SK-N-SH (cell line): ENCODE measurements around the gene CEP70. TPM values are rescaled to one million over a fixed set of nuclear protein-coding genes. Genes with fewer than 3 reads are reported as not detected.
A peak's percentile ranks its signal among the peaks of the same experiment; 100 is the strongest.

Experiments
- CTCF ChIA-PET: fragments of 300-600, 350-600 bp; formaldehyde crosslinking; extraction: SDS; loops from one replicate; lab custom pipeline; 2021; lab: Yijun Ruan, JAX
- POLR2A ChIA-PET: fragments of 350-600 bp; sonication (Branson Sonifier 250); formaldehyde crosslinking; extraction: SDS; loops from one replicate; lab custom pipeline; 2020; ENCODE audit warnings: antibody characterized with exemption, inconsistent platforms; lab: Yijun Ruan, JAX
- DNase-seq: peaks from one replicate; pipeline ENCODE4 v3.0.0; 2012
- H2AFZ ChIP-seq: fragments of 200-600 bp; sonication (generic); 2 replicates; pipeline ENCODE4 v1.8.1; 2016; ENCODE audit warnings: antibody characterized with exemption, mild to moderate bottlenecking, low read depth
- H3F3A ChIP-seq: fragments of 200-600 bp; sonication (generic); replicated peaks from 2 replicates; pipeline ENCODE3; 2016; ENCODE audit warnings: antibody characterized with exemption, mild to moderate bottlenecking; ENCODE audit not compliant: insufficient read depth
- H3K27ac ChIP-seq, 2 experiments: fragments of 200-500 bp in 1 of 2; fragments of 200-600 bp in 1 of 2; sonication (Bioruptor generic) in 1 of 2; sonication (generic), shearing (Covaris generic) in 1 of 2; 2 replicates each; pipeline versions ENCODE4 v1.5.1 to v1.6.1; 2014 to 2016; ENCODE audit warnings: low read depth in 2 of 2, inconsistent platforms in 1 of 2, low read length in 1 of 2, mild to moderate bottlenecking in 1 of 2, mixed read lengths in 1 of 2
- H3K27me3 ChIP-seq: fragments of 200-600 bp; sonication (generic), shearing (Covaris generic); 2 replicates; pipeline ENCODE4 v1.6.1; 2016; ENCODE audit warnings: mixed run types; ENCODE audit not compliant: insufficient read depth
- H3K36me3 ChIP-seq, 2 experiments: fragments of 200-500 bp in 1 of 2; fragments of 200-600 bp in 1 of 2; sonication (Bioruptor generic) in 1 of 2; sonication (generic) in 1 of 2; replicated peaks in 1 of 2; 2 replicates each; pipeline versions ENCODE3 to v1.5.1; 2014 to 2016; ENCODE audit warnings: low read length in 1 of 2, mild to moderate bottlenecking in 1 of 2; ENCODE audit not compliant: insufficient read depth in 2 of 2, control insufficient read depth in 1 of 2
- H3K4me1 ChIP-seq, 2 experiments: fragments of 200-500 bp in 1 of 2; fragments of 200-600 bp in 1 of 2; sonication (Bioruptor generic) in 1 of 2; sonication (generic), shearing (Covaris generic) in 1 of 2; 2 replicates each; pipeline versions ENCODE4 v1.5.1 to v1.6.1; 2014 to 2016; ENCODE audit warnings: low read depth in 1 of 2, low read length in 1 of 2, mixed run types in 1 of 2; ENCODE audit not compliant: insufficient read depth in 2 of 2, control insufficient read depth in 1 of 2
- H3K4me2 ChIP-seq: fragments of 200-600 bp; sonication (generic), shearing (Covaris generic); 2 replicates; pipeline ENCODE4 v1.6.1; 2017; ENCODE audit warnings: mixed run types
- H3K4me3 ChIP-seq, 2 experiments: fragments of 200-500 bp in 1 of 2; fragments of 200-600 bp in 1 of 2; sonication (Bioruptor generic) in 1 of 2; sonication (generic), shearing (Covaris generic) in 1 of 2; 2 replicates each; pipeline versions ENCODE4 v1.5.1 to v1.8.1; 2014 to 2016; ENCODE audit warnings: low read depth in 2 of 2, inconsistent platforms in 1 of 2, low read length in 1 of 2, mild to moderate bottlenecking in 1 of 2, mixed read lengths in 1 of 2, moderate library complexity in 1 of 2
- H3K79me2 ChIP-seq: fragments of 200-600 bp; sonication (generic); 2 replicates; pipeline ENCODE4 v1.8.1; 2017; ENCODE audit warnings: mild to moderate bottlenecking; ENCODE audit not compliant: insufficient read depth
- H3K9ac ChIP-seq: fragments of 200-600 bp; sonication (generic); 2 replicates; pipeline ENCODE4 v1.6.1; 2017; ENCODE audit warnings: mixed run types
- H3K9me2 ChIP-seq: fragments of 200-600 bp; sonication (generic); 2 replicates; pipeline ENCODE4 v1.6.1; 2017; ENCODE audit warnings: mixed run types
- H3K9me3 ChIP-seq: fragments of 200-600 bp; sonication (generic); 2 replicates; pipeline ENCODE4 v1.6.1; 2017; ENCODE audit warnings: mixed run types, mild to moderate bottlenecking, moderate library complexity
- H4K20me1 ChIP-seq: fragments of 200-600 bp; sonication (generic); 2 replicates; pipeline ENCODE4 v1.6.1; 2017; ENCODE audit warnings: mild to moderate bottlenecking, mixed run types; ENCODE audit not compliant: insufficient read depth
- EP300 ChIP-seq, 2 experiments: IDR thresholded peaks; 2 replicates each; pipeline versions ENCODE4 v1.4.0 to v1.6.1; 2012; ENCODE audit warnings: borderline replicate concordance in 1 of 2, low read depth in 1 of 2, low read length in 1 of 2
- EZH2phosphoT487 ChIP-seq: fragments of 200-600 bp; sonication (generic); IDR thresholded peaks from 2 replicates; pipeline ENCODE4 v1.6.1; 2017; ENCODE audit warnings: low read depth, mixed run types, mild to moderate bottlenecking, antibody characterized with exemption, moderate library complexity, borderline replicate concordance
- FOXJ3 ChIP-seq: sonication (generic); formaldehyde crosslinking; IDR thresholded peaks from 2 replicates; pipeline ENCODE4 v1.5.1; 2020; ENCODE audit warnings: mild to moderate bottlenecking, missing genetic modification reagents
- NFIC ChIP-seq: IDR thresholded peaks from 2 replicates; pipeline ENCODE4 v1.4.0; 2012; ENCODE audit warnings: borderline replicate concordance
- RCOR1 ChIP-seq: fragments of 150-350 bp; IDR thresholded peaks from 2 replicates; pipeline ENCODE4 v1.6.1; 2017; ENCODE audit warnings: antibody characterized with exemption, low read length
- SIN3A ChIP-seq: IDR thresholded peaks from 2 replicates; pipeline ENCODE4 v1.6.1; 2012; ENCODE audit warnings: low read depth, mild to moderate bottlenecking, low read length, moderate library complexity, borderline replicate concordance
- SMC3 ChIP-seq: IDR thresholded peaks from 2 replicates; pipeline ENCODE4 v1.6.1; 2012; ENCODE audit warnings: low read depth, low read length, improper control_type of control experiment
- TEAD4 ChIP-seq: IDR thresholded peaks from 2 replicates; pipeline ENCODE4 v1.4.0; 2012; ENCODE audit warnings: mild to moderate bottlenecking, borderline replicate concordance; ENCODE audit not compliant: insufficient read depth
- WGBS: methylation state at CpG from one replicate; pipeline ENCODE4 v1.1.6; 2017; ENCODE audit warnings: low lambda C conversion rate; 5-methylcytosine and 5-hydroxymethylcytosine counted together
- polyA plus RNA-seq, 3 experiments: library from polyadenylated mRNA; depleted of rRNA; stranded (reverse); fragments of >200 nt; gene quantifications; 2 replicates each; pipeline ENCODE4 v1.2.3, GENCODE V29; 2012
- TF ChIP-seq, protein P1 (sequence below): fragments of 200-600 bp; sonication (generic); IDR thresholded peaks from 2 replicates; pipeline ENCODE4 v1.6.1; 2017; ENCODE audit warnings: antibody characterized with exemption, mild to moderate bottlenecking, moderate library complexity
- TF ChIP-seq, protein P2 (sequence below): IDR thresholded peaks from 2 replicates; pipeline ENCODE4 v1.4.0; 2012; ENCODE audit warnings: low read depth, borderline replicate concordance
- TF ChIP-seq, protein P3 (sequence below): IDR thresholded peaks from 2 replicates; pipeline ENCODE4 v1.4.0; 2012; ENCODE audit warnings: low read depth
- TF ChIP-seq, protein P4 (sequence below): IDR thresholded peaks from 2 replicates; pipeline ENCODE4; 2012

CEP70 gene
- polyA plus RNA-seq, 1 of the 3 experiments (the other 2 are of a cell fraction) = 3.7 TPM

DNA sequence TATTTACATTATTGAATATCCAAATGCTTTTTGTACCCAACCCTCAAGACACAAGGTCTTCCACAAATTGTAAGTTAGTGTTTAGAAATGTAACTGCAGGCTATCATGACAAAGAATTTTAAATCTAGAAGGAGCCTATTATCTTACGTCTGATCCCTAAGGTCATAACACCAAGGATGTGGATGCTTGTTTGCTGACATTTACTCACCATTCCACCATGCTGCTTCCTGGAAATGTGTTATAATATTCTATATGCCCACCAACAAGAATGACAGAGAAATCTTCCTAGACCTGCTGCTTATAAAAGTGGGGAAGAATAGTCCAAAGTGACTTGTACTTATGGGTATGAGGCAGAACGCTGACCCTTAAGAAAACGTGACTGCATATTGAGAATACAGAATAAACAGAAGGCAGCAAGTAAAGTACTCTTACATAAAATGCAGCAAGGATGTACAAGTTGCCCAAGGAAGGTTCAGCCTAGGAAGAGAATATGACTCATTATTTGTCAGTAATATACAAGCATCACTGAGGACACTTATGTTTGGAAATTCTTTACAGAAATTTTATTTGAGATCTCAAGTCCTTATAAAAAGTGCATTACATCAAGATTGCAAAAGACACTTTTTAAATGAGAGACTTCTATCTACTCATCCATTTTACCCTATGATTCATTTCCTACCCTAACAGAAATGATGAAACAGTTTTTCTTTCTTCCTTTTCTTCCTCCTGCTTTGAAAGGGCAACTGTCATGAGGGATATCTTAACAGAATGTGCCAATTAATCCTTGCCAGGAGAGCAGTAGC lies 100.1 kb downstream of the CEP70 start (continued):
- no peak for TF ChIP-seq SIN3A
- TF ChIP-seq, protein P1, sequence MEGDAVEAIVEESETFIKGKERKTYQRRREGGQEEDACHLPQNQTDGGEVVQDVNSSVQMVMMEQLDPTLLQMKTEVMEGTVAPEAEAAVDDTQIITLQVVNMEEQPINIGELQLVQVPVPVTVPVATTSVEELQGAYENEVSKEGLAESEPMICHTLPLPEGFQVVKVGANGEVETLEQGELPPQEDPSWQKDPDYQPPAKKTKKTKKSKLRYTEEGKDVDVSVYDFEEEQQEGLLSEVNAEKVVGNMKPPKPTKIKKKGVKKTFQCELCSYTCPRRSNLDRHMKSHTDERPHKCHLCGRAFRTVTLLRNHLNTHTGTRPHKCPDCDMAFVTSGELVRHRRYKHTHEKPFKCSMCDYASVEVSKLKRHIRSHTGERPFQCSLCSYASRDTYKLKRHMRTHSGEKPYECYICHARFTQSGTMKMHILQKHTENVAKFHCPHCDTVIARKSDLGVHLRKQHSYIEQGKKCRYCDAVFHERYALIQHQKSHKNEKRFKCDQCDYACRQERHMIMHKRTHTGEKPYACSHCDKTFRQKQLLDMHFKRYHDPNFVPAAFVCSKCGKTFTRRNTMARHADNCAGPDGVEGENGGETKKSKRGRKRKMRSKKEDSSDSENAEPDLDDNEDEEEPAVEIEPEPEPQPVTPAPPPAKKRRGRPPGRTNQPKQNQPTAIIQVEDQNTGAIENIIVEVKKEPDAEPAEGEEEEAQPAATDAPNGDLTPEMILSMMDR = no peak
- TF ChIP-seq TEAD4 = no peak
- TF ChIP-seq NFIC = no peak
- no peak for TF ChIP-seq RCOR1

DNA sequence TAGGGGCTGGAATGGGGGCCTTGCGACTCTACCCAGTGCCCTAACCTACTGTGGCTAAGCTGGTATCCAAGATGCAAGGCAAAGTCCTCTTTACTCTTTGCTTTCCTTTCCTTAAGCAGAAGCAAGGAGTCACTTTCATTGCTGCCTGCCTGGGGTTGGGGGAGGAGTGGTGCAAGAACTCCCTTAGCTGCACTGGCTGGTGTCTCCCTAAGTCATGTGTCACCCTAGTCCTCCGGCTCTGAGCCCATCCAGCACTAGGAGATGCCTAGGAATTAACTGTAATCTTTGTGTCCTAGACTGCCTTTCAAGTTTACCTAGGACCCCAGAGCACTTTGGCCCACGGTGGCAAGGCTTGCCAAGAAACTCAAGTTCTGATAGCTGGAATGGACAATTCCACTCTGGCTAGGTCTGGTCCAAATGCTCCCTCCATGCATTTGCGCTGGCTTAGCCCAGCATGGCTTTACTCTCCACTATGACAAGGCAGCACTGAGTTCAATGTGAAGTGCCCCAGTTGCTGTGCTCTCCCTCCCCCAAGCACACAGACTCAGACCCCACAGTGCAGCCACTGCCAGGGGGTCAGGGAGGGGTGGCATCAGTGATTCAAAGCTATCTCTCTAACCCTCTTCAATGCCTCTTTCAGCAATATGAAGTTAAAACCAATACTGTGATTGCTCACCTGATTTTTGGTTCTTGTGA lies 100.9 kb downstream of the CEP70 start:
- H2AFZ ChIP-seq = no peak overlapping the region
- no peak overlapping the region for H3K9ac ChIP-seq
- H3K4me3 ChIP-seq = no peak overlapping the region
- no peak for DNase-seq
- H3K4me2 ChIP-seq = no peak overlapping the region
- ChIA-PET CTCF (interaction anchor here (0.7 kb wide), 1 partner anchor 34 kb away, joined by 4 read pairs; no protein-coding TSS in a partner anchor), POLR2A (no interaction called here)
- H3K9me3 ChIP-seq = 0 out of 2 replicates have a peak, but pooled peaks cover 3% of the 10 kb centered on the region
- H3K4me1 ChIP-seq = peaks cover 0 to 13% of the 10 kb centered on the region in 2 experiments; a peak in 2 of 4 replicates
- H3K27me3 ChIP-seq = no peaks in the 10 kb centered on the region
- no peak for TF ChIP-seq SMC3
- no peak for TF ChIP-seq EZH2phosphoT487
- TF ChIP-seq FOXJ3 (CRISPR knock-in tag) = no peak
- TF ChIP-seq, protein P2, sequence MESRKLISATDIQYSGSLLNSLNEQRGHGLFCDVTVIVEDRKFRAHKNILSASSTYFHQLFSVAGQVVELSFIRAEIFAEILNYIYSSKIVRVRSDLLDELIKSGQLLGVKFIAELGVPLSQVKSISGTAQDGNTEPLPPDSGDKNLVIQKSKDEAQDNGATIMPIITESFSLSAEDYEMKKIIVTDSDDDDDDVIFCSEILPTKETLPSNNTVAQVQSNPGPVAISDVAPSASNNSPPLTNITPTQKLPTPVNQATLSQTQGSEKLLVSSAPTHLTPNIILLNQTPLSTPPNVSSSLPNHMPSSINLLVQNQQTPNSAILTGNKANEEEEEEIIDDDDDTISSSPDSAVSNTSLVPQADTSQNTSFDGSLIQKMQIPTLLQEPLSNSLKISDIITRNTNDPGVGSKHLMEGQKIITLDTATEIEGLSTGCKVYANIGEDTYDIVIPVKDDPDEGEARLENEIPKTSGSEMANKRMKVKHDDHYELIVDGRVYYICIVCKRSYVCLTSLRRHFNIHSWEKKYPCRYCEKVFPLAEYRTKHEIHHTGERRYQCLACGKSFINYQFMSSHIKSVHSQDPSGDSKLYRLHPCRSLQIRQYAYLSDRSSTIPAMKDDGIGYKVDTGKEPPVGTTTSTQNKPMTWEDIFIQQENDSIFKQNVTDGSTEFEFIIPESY = no peak
- TF ChIP-seq, protein P3, sequence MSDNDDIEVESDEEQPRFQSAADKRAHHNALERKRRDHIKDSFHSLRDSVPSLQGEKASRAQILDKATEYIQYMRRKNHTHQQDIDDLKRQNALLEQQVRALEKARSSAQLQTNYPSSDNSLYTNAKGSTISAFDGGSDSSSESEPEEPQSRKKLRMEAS = no peak
- TF ChIP-seq, protein P4, sequence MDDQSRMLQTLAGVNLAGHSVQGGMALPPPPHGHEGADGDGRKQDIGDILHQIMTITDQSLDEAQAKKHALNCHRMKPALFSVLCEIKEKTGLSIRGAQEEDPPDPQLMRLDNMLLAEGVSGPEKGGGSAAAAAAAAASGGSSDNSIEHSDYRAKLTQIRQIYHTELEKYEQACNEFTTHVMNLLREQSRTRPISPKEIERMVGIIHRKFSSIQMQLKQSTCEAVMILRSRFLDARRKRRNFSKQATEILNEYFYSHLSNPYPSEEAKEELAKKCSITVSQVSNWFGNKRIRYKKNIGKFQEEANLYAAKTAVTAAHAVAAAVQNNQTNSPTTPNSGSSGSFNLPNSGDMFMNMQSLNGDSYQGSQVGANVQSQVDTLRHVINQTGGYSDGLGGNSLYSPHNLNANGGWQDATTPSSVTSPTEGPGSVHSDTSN = no peak
- TF ChIP-seq EP300 (IDR thresholded peaks at IDR 0.05; ENCODE audit: borderline replicate concordance in 1 of 2, low read depth in 1 of 2, low read length in 1 of 2) = no peak
- no peaks in the 10 kb centered on the region for H4K20me1 ChIP-seq
- H3K9me2 ChIP-seq = 0 out of 2 replicates have a peak, but pooled peaks cover 3% of the 10 kb centered on the region
- peaks cover 17% of the 10 kb centered on the region for H3F3A ChIP-seq
- peaks cover 2 to 3% of the 10 kb centered on the region in 2 experiments for H3K36me3 ChIP-seq
- WGBS = 83% methylated on average over 2 of the region's 4 CpGs
- H3K79me2 ChIP-seq = no peaks in the 10 kb centered on the region
- peak overlapping the region in 1 of 2 experiments; percentile 49; a peak in 2 of 4 replicates for H3K27ac ChIP-seq
